AG09309 (cell line): Measurements from ENCODE around the gene MCU.

Source experiments
- DNase-seq: peaks from one replicate; pipeline ENCODE4 v3.0.0-alpha.2; 2010; ENCODE audit warnings: low read depth
- H3K4me3 ChIP-seq: 2 replicates; pipeline ENCODE4 v1.5.1; 2011; ENCODE audit warnings: mild to moderate bottlenecking, low read depth, low read length, moderate library complexity; ENCODE audit not compliant: control insufficient read depth
- TF ChIP-seq, protein P1 (sequence below): IDR thresholded peaks from 2 replicates; pipeline ENCODE4 v1.5.1; 2011; ENCODE audit warnings: mild to moderate bottlenecking, low read depth, low read length, inconsistent platforms; ENCODE audit not compliant: insufficient read depth, control insufficient read depth; ENCODE audit errors: missing control alignments

The MCU gene

DNA sequence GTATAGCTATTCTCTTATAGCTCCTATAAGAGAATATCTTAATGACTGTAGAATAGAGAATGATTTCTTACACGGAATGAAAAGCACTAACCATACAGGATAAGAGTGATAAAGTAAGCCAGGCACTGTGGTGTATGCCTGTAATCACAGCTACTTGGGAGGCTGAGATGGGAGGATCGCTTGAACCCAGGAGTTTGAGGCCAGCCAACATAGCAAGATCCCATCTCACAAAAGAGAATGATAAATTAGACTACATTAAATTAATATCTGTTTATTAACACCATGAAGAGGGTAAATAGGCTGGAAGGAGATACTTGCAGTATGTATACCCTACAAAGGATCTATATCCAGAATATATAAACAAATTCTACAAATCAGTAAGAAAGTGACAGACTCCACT is 189.3 kb downstream of the MCU start:
- no peak for DNase-seq
- no peak overlapping the region for H3K4me3 ChIP-seq
- TF ChIP-seq, protein P1, sequence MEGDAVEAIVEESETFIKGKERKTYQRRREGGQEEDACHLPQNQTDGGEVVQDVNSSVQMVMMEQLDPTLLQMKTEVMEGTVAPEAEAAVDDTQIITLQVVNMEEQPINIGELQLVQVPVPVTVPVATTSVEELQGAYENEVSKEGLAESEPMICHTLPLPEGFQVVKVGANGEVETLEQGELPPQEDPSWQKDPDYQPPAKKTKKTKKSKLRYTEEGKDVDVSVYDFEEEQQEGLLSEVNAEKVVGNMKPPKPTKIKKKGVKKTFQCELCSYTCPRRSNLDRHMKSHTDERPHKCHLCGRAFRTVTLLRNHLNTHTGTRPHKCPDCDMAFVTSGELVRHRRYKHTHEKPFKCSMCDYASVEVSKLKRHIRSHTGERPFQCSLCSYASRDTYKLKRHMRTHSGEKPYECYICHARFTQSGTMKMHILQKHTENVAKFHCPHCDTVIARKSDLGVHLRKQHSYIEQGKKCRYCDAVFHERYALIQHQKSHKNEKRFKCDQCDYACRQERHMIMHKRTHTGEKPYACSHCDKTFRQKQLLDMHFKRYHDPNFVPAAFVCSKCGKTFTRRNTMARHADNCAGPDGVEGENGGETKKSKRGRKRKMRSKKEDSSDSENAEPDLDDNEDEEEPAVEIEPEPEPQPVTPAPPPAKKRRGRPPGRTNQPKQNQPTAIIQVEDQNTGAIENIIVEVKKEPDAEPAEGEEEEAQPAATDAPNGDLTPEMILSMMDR = no peak

DNA sequence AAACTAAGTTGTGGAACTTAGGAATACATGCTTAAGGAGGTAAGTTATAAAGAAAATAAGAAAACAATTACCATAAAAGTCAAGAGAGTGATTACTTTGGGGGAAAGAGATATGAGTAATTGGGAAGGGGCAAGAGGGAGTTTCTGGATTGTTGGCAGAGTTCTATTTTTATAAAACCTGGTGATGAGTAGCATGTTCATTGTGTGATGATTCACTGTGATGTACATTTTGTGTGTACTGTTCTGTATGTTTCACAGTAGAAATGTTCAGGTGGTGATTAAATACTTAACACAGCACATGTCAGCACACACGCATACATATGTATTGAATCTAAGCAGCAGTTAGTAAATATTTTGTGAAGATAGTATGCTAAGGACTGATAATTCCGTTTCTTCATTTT is 191.9 kb downstream of the MCU start:
- no peak for DNase-seq
- no peak overlapping the region for H3K4me3 ChIP-seq
- TF ChIP-seq, protein P1 = no peak

DNA sequence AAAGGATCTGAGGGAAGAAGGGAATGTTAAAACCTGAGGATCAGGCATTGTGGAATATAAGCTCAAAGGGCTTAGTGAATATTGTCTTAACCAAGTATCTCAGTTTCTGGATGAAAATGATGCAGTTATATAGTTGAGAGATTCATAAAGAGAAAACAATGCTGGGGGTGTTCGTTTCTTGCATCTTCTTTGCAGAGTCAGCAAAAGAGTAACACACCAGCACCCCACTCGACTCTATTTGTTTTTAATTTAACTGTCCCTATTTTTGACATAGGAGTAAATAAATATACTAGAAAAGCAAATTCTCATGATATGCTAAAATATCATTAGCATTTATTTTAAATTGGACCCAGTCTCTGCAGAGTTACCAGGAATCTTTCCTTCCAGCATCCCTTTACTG is 194.0 kb downstream of the MCU start:
- TF ChIP-seq, protein P1 = no peak
- no peak overlapping the region for H3K4me3 ChIP-seq
- no peak for DNase-seq

DNA sequence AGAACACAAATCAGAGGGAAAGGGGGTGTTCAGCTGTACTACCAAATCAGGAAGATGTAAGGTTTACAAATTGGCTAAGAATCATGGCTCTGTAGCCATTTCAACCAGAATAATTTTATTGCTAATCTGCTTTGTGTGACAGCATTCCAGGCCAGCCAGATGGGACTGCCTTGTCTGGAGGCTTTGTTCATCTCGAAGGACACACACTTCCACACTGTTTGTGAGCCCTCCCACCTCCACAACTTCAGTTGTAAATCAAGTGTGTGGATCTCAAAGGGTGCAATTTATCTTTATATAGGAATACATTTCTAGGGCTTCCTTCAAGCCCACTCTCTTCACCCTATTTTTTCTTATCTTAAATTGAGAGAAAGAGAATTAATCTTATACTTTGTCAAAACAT is 194.7 kb downstream of the MCU start:
- no peak for DNase-seq
- TF ChIP-seq, protein P1 = no peak
- no peak overlapping the region for H3K4me3 ChIP-seq

DNA sequence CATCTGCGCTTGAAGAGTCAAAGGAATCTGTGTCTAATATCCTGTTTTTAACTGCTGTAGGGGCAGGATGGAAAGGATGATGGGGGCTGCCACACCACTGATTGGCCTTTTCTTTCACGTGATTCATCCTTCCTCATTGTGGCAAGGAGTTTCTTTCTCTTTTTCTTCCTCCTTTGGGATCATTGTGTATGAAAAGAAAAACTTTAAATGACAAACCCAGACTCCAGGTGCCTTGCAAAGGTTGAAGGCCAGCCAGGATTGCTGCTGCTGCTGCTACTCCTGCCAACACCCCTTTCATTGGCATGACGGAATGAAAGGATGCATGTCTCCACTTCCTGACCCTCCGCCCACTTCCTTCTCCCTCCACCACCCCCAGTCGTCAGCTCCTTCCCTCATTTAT is 195.1 kb downstream of the MCU start:
- DNase-seq = no peak
- TF ChIP-seq, protein P1 = no peak
- no peak overlapping the region for H3K4me3 ChIP-seq

DNA sequence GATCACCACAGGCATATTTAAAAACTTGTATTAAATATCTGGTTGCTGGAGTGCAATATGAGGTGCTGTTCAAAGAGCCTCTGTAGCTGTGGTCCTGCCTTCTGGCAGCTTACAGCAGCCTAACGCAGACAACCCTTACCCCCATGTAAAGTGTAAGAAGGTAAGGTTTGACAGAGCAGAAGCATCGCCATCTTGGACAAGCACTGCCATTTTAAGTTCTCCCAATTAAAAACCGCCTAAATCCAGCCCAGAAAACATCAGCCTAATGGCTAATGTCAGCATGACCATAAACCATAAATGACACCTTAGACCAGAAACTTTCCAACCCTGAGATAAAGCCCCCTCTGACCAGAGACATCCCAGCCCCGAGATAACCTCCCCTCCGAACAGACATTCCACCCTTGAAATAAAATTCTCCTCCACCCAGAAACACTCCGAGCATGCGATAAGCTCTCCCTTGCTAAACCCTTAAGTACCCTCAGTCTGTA is 196.3 kb downstream of the MCU start:
- no peak overlapping the region for H3K4me3 ChIP-seq
- no peak for DNase-seq
- TF ChIP-seq, protein P1 = no peak

DNA sequence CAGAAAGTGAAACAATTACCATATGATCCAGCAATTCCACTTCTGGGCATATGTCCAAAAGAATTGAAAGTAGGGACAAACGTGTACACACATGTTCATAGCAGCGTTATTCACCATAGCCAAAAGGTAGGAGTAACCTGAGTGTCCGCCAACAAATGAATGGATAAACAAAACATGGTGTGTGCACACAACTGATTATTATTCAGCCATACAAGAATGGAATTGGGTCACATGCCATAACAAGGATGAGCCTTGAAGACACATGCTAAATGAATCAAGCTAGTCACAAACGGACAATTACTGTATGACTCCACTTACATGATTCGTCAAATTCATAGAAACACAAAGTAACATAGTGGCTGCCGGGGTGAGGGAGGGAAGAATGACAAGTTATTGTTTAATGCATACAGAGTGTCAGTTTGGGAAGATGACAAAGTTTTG is 197.5 kb downstream of the MCU start:
- TF ChIP-seq, protein P1 = no peak
- H3K4me3 ChIP-seq = no peak overlapping the region
- no peak for DNase-seq
